ENCODE data around the gene RFTN1.

The RFTN1 gene

DNA sequence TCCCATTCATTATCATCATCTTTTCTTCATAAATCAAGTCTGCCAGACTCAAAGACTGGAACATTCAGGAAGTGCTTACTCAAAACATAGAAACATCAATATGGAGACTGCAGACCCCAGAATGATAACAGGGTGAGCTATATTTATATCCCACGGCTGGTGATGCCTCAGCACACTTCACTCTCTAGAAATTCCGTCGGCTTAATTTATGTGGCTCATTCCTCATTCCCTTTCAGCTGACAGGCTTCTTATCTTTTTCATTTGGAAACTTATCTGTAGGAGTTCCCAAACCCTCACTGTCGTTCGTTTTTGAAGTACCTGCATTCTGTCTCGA, 45.5 kb downstream of the RFTN1 start:
- no peaks in the 10 kb centered on the region for H3K27me3 Mint-ChIP-seq (ENCODE audit: low read depth)
- H3K9me3 Mint-ChIP-seq, result peaks cover 13% of the 10 kb centered on the region
- H3K4me3 Mint-ChIP-seq, result peak overlapping the region; percentile 68
- H3K36me3 Mint-ChIP-seq (ENCODE audit: low read depth), result peaks cover 65% of the 10 kb centered on the region
- no peak for DNase-seq (ENCODE audit: low spot score)
- H3K4me1 Mint-ChIP-seq (ENCODE audit: low read depth), result peaks cover 55% of the 10 kb centered on the region
- H3K27ac Mint-ChIP-seq, result peak overlapping the region; percentile 83

DNA sequence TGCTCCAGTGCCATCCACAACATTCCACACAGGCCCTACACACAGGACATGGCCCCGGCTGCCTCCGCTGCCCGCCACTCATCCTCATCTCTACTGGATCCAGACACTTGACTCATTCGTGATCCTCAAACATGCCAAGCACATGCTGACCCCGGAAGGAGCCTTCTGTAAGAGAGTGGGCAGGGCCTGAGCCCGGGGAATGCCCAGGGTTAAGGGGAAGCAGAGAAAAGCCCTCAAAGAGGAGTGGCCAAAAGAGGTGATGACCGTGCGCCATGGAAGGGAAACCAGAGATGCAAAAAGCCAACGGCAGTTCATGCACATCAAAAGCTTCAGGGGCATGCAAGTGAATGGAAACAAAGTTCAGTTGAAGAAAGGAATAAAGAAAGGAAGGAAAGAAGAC, 46.1 kb downstream of the RFTN1 start:
- DNase-seq (ENCODE audit: low spot score), result peak; percentile 65
- Mint-ChIP-seq H3K9me3 (peaks cover 13% of the 10 kb centered on the region), H3K27me3 (ENCODE audit: low read depth) (no peaks in the 10 kb centered on the region), H3K27ac (peak overlapping the region; percentile 83), H3K4me1 (ENCODE audit: low read depth) (peaks cover 61% of the 10 kb centered on the region), H3K36me3 (ENCODE audit: low read depth) (peaks cover 59% of the 10 kb centered on the region), H3K4me3 (peak overlapping the region; percentile 68)

DNA sequence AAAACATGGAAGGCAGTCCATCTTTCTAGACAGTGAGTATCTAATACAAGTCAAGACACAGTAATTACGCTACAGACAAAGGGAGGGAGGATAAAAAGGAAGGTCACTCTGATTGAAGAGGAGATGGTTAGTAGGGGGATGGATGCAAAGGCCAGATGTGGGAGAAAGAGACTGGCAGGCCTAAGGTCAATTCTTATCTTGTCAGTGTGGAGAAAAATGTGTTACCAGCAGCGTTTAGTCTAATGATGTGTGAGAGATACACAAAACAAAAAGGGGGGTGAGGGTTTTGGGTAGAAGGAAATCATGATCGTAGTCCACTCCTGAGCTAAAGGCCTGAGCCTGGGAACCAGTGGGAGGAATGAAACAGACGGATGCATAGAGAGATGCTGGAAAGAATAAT, 46.7 kb downstream of the RFTN1 start:
- peaks cover 53% of the 10 kb centered on the region for H3K36me3 Mint-ChIP-seq (ENCODE audit: low read depth)
- H3K27ac Mint-ChIP-seq, result peak overlapping the region; percentile 70
- peak overlapping the region; percentile 8 for H3K4me3 Mint-ChIP-seq
- peaks cover 13% of the 10 kb centered on the region for H3K9me3 Mint-ChIP-seq
- H3K4me1 Mint-ChIP-seq (ENCODE audit: low read depth), result peaks cover 64% of the 10 kb centered on the region
- DNase-seq (ENCODE audit: low spot score), result no peak
- H3K27me3 Mint-ChIP-seq (ENCODE audit: low read depth), result no peaks in the 10 kb centered on the region

DNA sequence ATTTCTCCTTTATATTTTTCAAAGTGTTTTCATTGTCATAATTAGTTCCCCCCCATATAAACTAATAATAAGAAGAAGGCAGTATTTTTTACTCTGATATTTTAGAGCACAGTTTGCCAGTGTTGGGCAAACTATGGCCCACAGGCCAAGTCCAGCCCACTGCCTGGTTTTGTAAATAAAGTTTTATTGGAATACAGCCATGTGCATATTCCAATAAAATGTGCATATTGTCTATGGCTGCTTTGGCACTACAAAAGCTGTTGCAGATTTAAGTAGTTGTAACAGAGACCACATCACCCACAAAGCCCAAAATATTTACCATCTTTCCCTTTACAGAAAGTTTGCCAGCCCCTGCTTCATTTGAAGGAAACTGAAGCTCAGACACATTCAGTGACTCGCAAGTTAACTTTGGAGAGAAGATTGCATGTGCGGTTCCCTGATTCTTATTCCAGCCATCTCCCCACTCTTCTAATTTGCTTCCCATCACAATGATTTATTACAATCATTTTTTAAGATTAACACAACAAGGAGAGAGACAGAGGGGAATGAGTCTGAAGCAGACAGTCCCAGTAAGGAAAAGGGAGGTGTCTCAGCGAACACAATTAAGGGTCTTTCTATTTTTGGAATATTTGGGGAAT, 48.9 kb downstream of the RFTN1 start:
- no peaks in the 10 kb centered on the region for H3K27me3 Mint-ChIP-seq (ENCODE audit: low read depth)
- peaks cover 66% of the 10 kb centered on the region for H3K4me1 Mint-ChIP-seq (ENCODE audit: low read depth)
- DNase-seq (ENCODE audit: low spot score), result no peak
- H3K36me3 Mint-ChIP-seq (ENCODE audit: low read depth), result peaks cover 38% of the 10 kb centered on the region
- peak overlapping the region; percentile 0 for H3K27ac Mint-ChIP-seq
- no peaks in the 10 kb centered on the region for H3K9me3 Mint-ChIP-seq
- no peak overlapping the region for H3K4me3 Mint-ChIP-seq

DNA sequence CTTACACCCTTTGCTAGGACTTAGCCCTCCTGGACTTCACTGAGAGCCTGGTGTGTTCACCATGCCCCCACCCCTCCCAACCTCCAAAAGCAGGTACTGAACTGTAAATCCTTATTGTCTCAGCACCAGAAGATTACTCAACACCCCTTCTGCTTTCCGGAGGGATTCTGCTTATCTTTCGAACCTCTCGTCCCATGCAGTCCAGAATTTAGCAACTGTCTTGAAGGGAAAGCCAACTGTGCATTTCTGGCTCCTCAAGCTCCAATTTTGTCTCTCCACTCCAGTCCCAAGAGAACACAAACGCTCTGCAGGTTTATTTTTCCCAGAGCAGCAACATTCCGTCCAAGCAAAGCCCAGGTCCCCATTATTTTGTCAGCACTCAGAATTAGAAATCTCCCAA, 49.6 kb downstream of the RFTN1 start:
- peaks cover 31% of the 10 kb centered on the region for H3K36me3 Mint-ChIP-seq (ENCODE audit: low read depth)
- H3K27ac Mint-ChIP-seq, result peak overlapping the region; percentile 0
- no peak overlapping the region for H3K4me3 Mint-ChIP-seq

DNA sequence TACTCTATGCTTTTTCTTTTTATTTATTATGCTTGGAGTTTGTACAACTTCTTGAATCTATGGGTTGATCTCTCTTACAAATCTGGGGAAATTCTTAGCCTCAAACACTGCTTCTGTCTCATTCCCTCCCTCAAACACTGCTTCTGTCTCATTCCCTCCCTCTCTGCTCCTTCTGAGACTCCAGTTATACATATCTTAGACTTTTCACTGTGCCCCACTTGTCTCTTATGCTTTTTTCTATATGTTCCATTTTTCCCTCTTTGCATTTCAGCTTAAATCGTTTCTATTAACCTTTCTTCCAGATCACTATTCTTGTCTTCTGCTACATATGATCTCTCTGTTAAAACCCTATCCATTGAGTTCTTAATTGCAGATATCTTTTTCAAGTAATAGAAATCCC, 50.4 kb downstream of the RFTN1 start:
- peaks cover 31% of the 10 kb centered on the region for H3K36me3 Mint-ChIP-seq (ENCODE audit: low read depth)
- peak overlapping the region; percentile 85 for H3K27ac Mint-ChIP-seq
- peaks cover 52% of the 10 kb centered on the region for H3K4me1 Mint-ChIP-seq (ENCODE audit: low read depth)
- no peaks in the 10 kb centered on the region for H3K27me3 Mint-ChIP-seq (ENCODE audit: low read depth)
- DNase-seq (ENCODE audit: low spot score), result no peak
- H3K4me3 Mint-ChIP-seq, result peak overlapping the region; percentile 25
- no peaks in the 10 kb centered on the region for H3K9me3 Mint-ChIP-seq

More for the DNA sequence above, 49.6 kb downstream of the RFTN1 start:
- peaks cover 58% of the 10 kb centered on the region for H3K4me1 Mint-ChIP-seq (ENCODE audit: low read depth)
- H3K9me3 Mint-ChIP-seq, result no peaks in the 10 kb centered on the region
- no peak for DNase-seq (ENCODE audit: low spot score)
- H3K27me3 Mint-ChIP-seq (ENCODE audit: low read depth), result no peaks in the 10 kb centered on the region

DNA sequence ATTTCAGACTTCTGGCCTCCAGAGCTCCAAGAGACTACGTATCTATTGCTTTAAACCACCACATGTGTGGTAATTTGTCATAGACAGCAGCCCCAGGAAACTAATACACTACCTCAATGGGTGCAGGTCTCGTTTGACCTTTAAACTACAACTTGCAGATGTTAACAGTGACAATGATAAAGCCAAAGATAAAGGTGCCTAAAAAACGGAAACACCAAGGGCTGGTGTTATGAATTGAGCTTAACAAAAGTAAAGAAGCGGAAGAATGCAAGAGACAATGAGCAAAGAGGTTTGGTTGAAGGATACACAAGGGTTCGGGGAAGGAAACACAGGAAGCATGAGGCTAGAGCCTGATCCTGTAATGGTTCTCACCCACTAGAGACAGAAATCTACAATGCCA, 50.8 kb downstream of the RFTN1 start:
- H3K27me3 Mint-ChIP-seq (ENCODE audit: low read depth), result no peaks in the 10 kb centered on the region
- H3K9me3 Mint-ChIP-seq, result no peaks in the 10 kb centered on the region
- H3K27ac Mint-ChIP-seq, result peak overlapping the region; percentile 85
- H3K36me3 Mint-ChIP-seq (ENCODE audit: low read depth), result peaks cover 34% of the 10 kb centered on the region
- H3K4me1 Mint-ChIP-seq (ENCODE audit: low read depth), result peaks cover 50% of the 10 kb centered on the region
- DNase-seq (ENCODE audit: low spot score), result peak; percentile 55
- peak overlapping the region; percentile 25 for H3K4me3 Mint-ChIP-seq

DNA sequence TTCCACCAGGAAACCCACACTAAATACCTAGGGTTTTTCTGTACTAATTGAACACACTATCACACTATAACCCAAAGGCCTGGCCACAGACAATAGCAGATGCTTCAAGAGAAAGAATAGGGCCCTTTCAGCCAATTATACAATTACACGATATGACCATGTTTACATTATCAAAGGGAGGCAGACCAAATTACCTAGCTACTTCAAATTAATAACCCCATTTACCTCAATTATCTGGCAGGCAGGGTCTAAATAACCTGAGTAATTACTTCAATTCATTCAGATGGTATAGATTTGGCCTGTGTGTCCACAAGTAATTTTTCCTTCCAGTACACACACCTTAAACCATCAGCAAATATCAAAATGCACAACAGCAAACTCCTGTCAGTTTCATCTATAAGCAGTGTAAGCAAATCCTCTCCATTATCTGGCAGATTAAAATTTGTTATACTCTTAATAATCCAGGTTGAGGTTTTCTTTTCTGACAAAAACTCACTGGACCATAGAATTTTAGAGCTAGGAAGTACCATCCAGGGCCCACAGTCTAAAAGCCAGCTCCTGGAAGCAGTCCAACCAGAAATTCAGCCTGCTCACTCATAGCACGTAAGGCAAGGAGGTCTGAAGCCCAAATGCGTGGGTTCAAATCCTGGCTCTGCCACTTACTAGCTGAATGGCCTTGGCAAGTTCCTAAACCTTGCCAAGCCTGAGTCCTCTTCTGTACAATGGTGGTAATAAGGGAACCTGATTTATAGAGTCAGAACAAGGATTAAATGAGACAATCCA, 51.8 kb downstream of the RFTN1 start:
- Mint-ChIP-seq H3K4me3 (no peak overlapping the region), H3K27ac (no peak overlapping the region), H3K9me3 (no peaks in the 10 kb centered on the region), H3K27me3 (ENCODE audit: low read depth) (no peaks in the 10 kb centered on the region), H3K36me3 (ENCODE audit: low read depth) (peaks cover 27% of the 10 kb centered on the region), H3K4me1 (ENCODE audit: low read depth) (peaks cover 40% of the 10 kb centered on the region)
- DNase-seq (ENCODE audit: low spot score), result no peak

DNA sequence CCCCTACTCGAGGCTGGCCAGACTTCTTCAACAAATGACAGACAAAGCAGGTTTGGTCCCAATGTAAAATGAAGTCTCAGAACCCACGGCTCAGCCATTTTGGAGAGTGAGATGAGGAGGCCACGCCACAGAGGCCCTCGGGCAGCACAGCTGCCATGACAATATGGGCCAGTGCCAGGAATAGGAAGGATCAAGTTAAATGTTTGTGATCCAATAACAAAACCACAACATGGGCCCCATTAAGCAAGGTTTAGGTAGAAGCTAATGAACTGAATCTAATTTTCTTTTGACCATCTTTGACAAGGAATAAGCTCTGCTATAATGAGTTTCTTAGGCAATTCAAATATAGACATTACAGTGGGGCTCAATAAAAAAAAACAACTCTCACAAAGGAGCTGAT, 52.6 kb downstream of the RFTN1 start:
- no peaks in the 10 kb centered on the region for H3K9me3 Mint-ChIP-seq
- peaks cover 25% of the 10 kb centered on the region for H3K36me3 Mint-ChIP-seq (ENCODE audit: low read depth)
- H3K4me1 Mint-ChIP-seq (ENCODE audit: low read depth), result peaks cover 40% of the 10 kb centered on the region
- H3K4me3 Mint-ChIP-seq, result no peak overlapping the region
- DNase-seq (ENCODE audit: low spot score), result no peak
- H3K27ac Mint-ChIP-seq, result no peak overlapping the region
- no peaks in the 10 kb centered on the region for H3K27me3 Mint-ChIP-seq (ENCODE audit: low read depth)

DNA sequence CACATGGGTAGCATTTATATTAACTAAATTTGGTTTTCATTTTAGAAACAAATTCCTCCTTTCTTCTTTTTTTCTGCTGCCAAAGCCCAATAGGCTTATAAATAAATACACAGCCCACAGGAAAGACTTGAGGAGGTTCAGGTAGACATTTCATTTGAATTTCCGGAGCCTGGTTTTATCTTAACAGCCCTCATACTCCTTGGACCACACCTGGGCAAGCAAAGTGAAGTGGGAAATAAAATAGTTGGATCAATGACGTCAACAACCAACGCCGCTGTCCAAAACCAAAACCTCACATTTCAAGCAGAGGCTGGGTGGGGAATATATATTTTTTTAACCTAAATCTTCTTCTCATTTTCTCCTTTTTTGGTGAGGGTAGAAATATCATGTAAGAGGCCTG, 53.2 kb downstream of the RFTN1 start:
- no peak overlapping the region for H3K27ac Mint-ChIP-seq
- H3K4me1 Mint-ChIP-seq (ENCODE audit: low read depth), result peaks cover 38% of the 10 kb centered on the region
- H3K36me3 Mint-ChIP-seq (ENCODE audit: low read depth), result peaks cover 22% of the 10 kb centered on the region
- no peak for DNase-seq (ENCODE audit: low spot score)
- no peaks in the 10 kb centered on the region for H3K27me3 Mint-ChIP-seq (ENCODE audit: low read depth)
- no peak overlapping the region for H3K4me3 Mint-ChIP-seq
- no peaks in the 10 kb centered on the region for H3K9me3 Mint-ChIP-seq

DNA sequence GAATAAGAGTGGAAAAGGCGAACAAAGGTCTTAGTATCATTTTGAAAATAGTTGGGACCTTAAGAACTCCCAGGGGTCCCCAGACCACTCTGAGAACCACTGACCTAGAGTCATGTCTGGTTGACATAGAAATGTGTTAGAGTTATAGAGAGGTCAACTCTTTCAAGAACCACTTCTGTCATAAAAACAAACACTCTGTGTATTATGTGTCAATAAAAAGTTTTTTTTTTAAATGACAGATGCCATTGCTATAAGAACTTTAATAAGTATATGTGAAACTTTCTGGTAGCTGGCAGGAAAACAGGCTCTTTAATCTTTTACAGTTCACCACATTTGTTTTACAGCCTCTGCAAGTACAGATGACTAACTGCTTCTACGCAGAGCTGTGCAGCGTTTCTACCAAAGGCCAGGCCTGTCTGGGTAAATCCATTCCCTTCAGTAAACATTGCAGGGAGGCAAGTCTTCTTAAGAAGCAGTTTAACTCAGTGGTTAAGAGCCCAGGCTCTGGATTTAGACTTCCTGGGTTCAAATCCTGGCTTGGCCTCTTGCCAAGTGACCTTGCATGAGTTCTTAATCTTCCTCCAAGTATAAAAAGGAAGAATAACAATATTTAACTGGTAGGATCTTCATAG, 56.6 kb downstream of the RFTN1 start:
- no peaks in the 10 kb centered on the region for H3K9me3 Mint-ChIP-seq
- no peaks in the 10 kb centered on the region for H3K27me3 Mint-ChIP-seq (ENCODE audit: low read depth)
- H3K4me1 Mint-ChIP-seq (ENCODE audit: low read depth), result peaks cover 14% of the 10 kb centered on the region
- H3K36me3 Mint-ChIP-seq (ENCODE audit: low read depth), result peaks cover 14% of the 10 kb centered on the region
- no peak overlapping the region for H3K4me3 Mint-ChIP-seq
- no peak for DNase-seq (ENCODE audit: low spot score)
- H3K27ac Mint-ChIP-seq, result no peak overlapping the region

DNA sequence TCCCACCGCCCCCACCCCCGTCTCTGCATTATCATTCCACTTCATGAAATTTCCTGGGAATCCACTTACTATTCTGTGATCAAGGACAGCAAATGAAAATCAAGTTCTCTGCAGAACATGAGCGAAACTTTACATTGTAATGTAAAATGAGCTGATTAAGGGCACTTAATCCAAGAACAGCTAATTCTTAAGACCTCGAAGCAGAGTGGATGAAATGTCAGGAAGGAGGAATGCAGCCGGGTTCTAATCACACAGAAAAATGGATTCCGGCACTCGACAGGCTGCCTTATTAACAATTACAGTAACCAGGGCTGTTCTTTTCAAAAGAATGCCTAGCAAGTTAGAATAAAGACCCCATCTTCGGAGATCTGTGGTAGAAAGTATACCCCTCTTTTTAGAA, 57.5 kb downstream of the RFTN1 start:
- Mint-ChIP-seq H3K27ac (no peak overlapping the region), H3K4me1 (ENCODE audit: low read depth) (peaks cover 9% of the 10 kb centered on the region), H3K36me3 (ENCODE audit: low read depth) (peaks cover 21% of the 10 kb centered on the region), H3K4me3 (no peak overlapping the region), H3K27me3 (ENCODE audit: low read depth) (no peaks in the 10 kb centered on the region), H3K9me3 (no peaks in the 10 kb centered on the region)
- no peak for DNase-seq (ENCODE audit: low spot score)

DNA sequence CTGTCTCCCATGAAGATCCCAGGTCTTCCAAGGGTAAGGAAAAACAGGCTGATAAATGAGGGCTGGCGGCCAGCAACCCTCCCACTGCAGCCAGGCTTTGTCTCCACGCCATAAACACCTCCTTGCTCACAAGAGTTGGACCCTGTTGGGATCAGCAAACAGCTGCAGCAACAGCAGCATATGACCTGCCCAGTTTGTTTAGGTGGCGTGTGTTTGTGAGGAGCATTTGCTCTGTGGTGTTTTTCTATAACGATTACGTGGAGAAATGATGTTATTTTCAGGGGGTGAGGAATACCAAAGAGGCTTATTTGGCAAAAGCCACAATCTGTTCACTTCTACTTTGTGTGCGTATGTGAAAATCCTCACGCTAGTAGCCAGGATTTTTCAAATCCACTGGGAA, 58.5 kb downstream of the RFTN1 start:
- no peak overlapping the region for H3K4me3 Mint-ChIP-seq
- no peak overlapping the region for H3K27ac Mint-ChIP-seq
- H3K36me3 Mint-ChIP-seq (ENCODE audit: low read depth), result peaks cover 24% of the 10 kb centered on the region
- DNase-seq (ENCODE audit: low spot score), result no peak
- H3K9me3 Mint-ChIP-seq, result no peaks in the 10 kb centered on the region
- no peaks in the 10 kb centered on the region for H3K27me3 Mint-ChIP-seq (ENCODE audit: low read depth)
- H3K4me1 Mint-ChIP-seq (ENCODE audit: low read depth), result peaks cover 11% of the 10 kb centered on the region

DNA sequence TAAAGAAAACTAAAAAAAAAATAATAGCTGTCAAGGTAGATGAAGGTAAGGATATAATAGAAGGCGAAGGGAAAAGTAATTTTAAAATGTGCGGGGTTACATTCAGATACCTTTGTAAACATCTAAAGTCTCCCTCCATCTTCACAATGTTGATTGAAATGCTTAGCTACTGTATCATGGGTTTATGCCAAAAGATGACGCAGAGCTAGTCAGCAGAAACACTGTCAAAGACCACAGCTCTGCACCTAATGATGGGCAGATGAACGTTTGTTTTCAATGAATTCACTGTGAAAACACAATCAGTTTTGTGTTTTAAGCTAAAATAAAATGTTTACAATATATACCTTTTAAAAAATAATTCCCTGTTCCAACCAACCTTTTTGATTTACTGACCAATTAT, 61.2 kb downstream of the RFTN1 start:
- Mint-ChIP-seq H3K9me3 (no peaks in the 10 kb centered on the region), H3K36me3 (ENCODE audit: low read depth) (peaks cover 24% of the 10 kb centered on the region), H3K4me1 (ENCODE audit: low read depth) (peaks cover 12% of the 10 kb centered on the region), H3K27ac (no peak overlapping the region), H3K4me3 (no peak overlapping the region), H3K27me3 (ENCODE audit: low read depth) (no peaks in the 10 kb centered on the region)
- DNase-seq (ENCODE audit: low spot score), result no peak

Data from T-helper 2 cell treated with Interferon-gamma antibody and Interleukin-4, amounts not matched to agents 5 μg/mL and 100 μg/mL, for 36 hours (primary cell).